Neural cell (in vitro differentiated cells): ENCODE measurements around the gene PCIF1.

Source experiments
- CTCF ChIP-seq: fragments of 450-650 bp; IDR thresholded peaks from 2 replicates; pipeline ENCODE4 v1.5.1; 2014; ENCODE audit warnings: antibody characterized with exemption, mild to moderate bottlenecking, moderate library complexity; ENCODE audit not compliant: poor library complexity, severe bottlenecking
- TAF1 ChIP-seq: IDR thresholded peaks from 2 replicates; pipeline ENCODE4 v1.6.1; 2012; ENCODE audit warnings: low read depth

GRCh38 chr20:45948261-45948733 lies 13.8 kb downstream of the PCIF1 start:
- TF ChIP-seq CTCF (no peak), TAF1 (no peak)
